OCI-LY7 (cell line): ENCODE results near the gene STAC3. TPM values are rescaled to one million over a fixed set of nuclear protein-coding genes. Genes with fewer than 3 reads are reported as not detected.

Experiments used
- BruUV-seq: library from RNA; stranded (reverse); fragments of 400-500 nt; replicated peaks from 2 replicates; lab custom pipeline; 2021; lab: Mats Ljungman, UMichigan
- CTCF ChIA-PET: fragments of 300-600 bp; sonication (Branson Sonifier 250); formaldehyde crosslinking; loops from one replicate; lab custom pipeline; 2022; ENCODE audit warnings: antibody characterized with exemption; ENCODE audit not compliant: unreplicated experiment; lab: Charles Lee
- POLR2A ChIA-PET: fragments of 300-600 bp; sonication (Branson Sonifier 250); formaldehyde crosslinking; loops from one replicate; lab custom pipeline; 2022; ENCODE audit warnings: antibody characterized with exemption; lab: Charles Lee
- DNase-seq: peaks from one replicate; pipeline ENCODE4 v3.0.0-alpha.2; 2015; ENCODE audit warnings: low spot score
- H2AFZ ChIP-seq: fragments of 200-600 bp; sonication (generic), shearing (Covaris generic); 2 replicates; pipeline ENCODE4 v1.6.1; 2014; ENCODE audit warnings: mild to moderate bottlenecking, antibody characterized with exemption, low read length, moderate library complexity
- H3K27ac ChIP-seq: fragments of 200-600 bp; sonication (generic); 2 replicates; pipeline ENCODE4 v1.5.1; 2014; ENCODE audit warnings: mixed run types, low read depth, mild to moderate bottlenecking, moderate library complexity, low read length, inconsistent platforms; ENCODE audit not compliant: poor library complexity, severe bottlenecking
- H3K36me3 ChIP-seq: fragments of 200-600 bp; sonication (generic); 2 replicates; pipeline ENCODE4 v1.6.1; 2014; ENCODE audit warnings: mild to moderate bottlenecking, antibody characterized with exemption, low read length, moderate library complexity, mixed read lengths; ENCODE audit not compliant: insufficient read depth
- H3K4me1 ChIP-seq: fragments of 200-600 bp; sonication (generic); 2 replicates; pipeline ENCODE4 v1.5.1; 2014; ENCODE audit warnings: mild to moderate bottlenecking, low read length; ENCODE audit not compliant: insufficient read depth, poor library complexity, severe bottlenecking
- H3K4me2 ChIP-seq: fragments of 200-600 bp; sonication (generic); 2 replicates; pipeline ENCODE4 v1.6.1; 2014; ENCODE audit warnings: mild to moderate bottlenecking, low read length
- H3K4me3 ChIP-seq: fragments of 200-600 bp; sonication (generic); 2 replicates; pipeline ENCODE4 v1.5.1; 2014; ENCODE audit warnings: mild to moderate bottlenecking, low read depth, low read length; ENCODE audit not compliant: poor library complexity, severe bottlenecking
- H3K79me2 ChIP-seq: fragments of 200-600 bp; sonication (generic); 2 replicates; pipeline ENCODE4 v1.6.1; 2016; ENCODE audit warnings: low read depth, mild to moderate bottlenecking, low read length, moderate library complexity, mixed read lengths; ENCODE audit not compliant: insufficient read depth
- H3K9me2 ChIP-seq: fragments of 200-600 bp; sonication (generic); 2 replicates; pipeline ENCODE4 v1.6.1; 2016; ENCODE audit warnings: mild to moderate bottlenecking, low read length, mixed read lengths; ENCODE audit not compliant: insufficient read depth
- H3K9me3 ChIP-seq: fragments of 200-600 bp; sonication (generic); 2 replicates; pipeline ENCODE4 v1.6.1; 2014; ENCODE audit warnings: mild to moderate bottlenecking, mixed run types, low read length, mixed read lengths
- H4K20me1 ChIP-seq: fragments of 200-600 bp; sonication (generic); 2 replicates; pipeline ENCODE4 v1.6.1; 2014; ENCODE audit warnings: mild to moderate bottlenecking, antibody characterized with exemption, low read length, moderate library complexity, mixed read lengths; ENCODE audit not compliant: insufficient read depth
- CTCF ChIP-seq: fragments of 200-600 bp; sonication (generic); conservative IDR thresholded peaks from 2 replicates; pipeline ENCODE4 v1.5.1; 2014; ENCODE audit warnings: mild to moderate bottlenecking, antibody characterized with exemption, low read length, moderate library complexity, mixed read lengths
- EZH2phosphoT487 ChIP-seq: fragments of 200-600 bp; sonication (generic); IDR thresholded peaks from 2 replicates; pipeline ENCODE4 v1.6.1; 2018; ENCODE audit warnings: low read depth, borderline replicate concordance, mild to moderate bottlenecking, mixed run types, antibody characterized with exemption, low read length, moderate library complexity, mixed read lengths
- intact Hi-C: fragments of 100-400 bp; cut with micrococcal nuclease; formaldehyde crosslinking; loops from one replicate; pipeline ENCODE4 v1.10.0; 2022; ENCODE audit not compliant: unreplicated experiment
- total RNA-seq, 2 experiments: library from RNA; depleted of rRNA in 1 of 2; stranded (reverse); fragments of >200 nt in 1 of 2; shearing (Covaris generic) in 1 of 2; gene quantifications; 2 replicates each; pipeline ENCODE4 v1.2.3, GENCODE V29; 2014 to 2022

Gene STAC3
- total RNA-seq, 2 experiments from 2014 or later = 1.4 to 6.8 TPM

GRCh38 chr12:57243521-57244311 lies 7.3 kb downstream of the STAC3 start:
- POLR2A ChIA-PET = interaction anchor here (0.6 to 7.3 kb wide), 6 partner anchors 9 to 212 kb away, joined by 3 to 69 read pairs (median 12); partner anchors contain the start of genes INHBE and SHMT2
- H3K9me3 ChIP-seq = no peaks in the 10 kb centered on the region
- peak overlapping the region; percentile 92 for H3K27ac ChIP-seq
- H3K4me1 ChIP-seq = peaks cover 30% of the 10 kb centered on the region
- intact Hi-C loops = loop anchor here (1.0 to 5.0 kb wide), 4 partner anchors 30 to 509 kb away; partner anchors contain the start of genes CDK4 and STAT6
- peak overlapping the region; percentile 74 for H3K4me3 ChIP-seq
- no peaks in the 10 kb centered on the region for H3K9me2 ChIP-seq
- H3K79me2 ChIP-seq = no peaks in the 10 kb centered on the region
- peak overlapping the region; percentile 60; the same call in 1 of the 2 replicates for H2AFZ ChIP-seq
- peak overlapping the region; percentile 99 for H3K4me2 ChIP-seq
- DNase-seq = peak; percentile 87
- BruUV-seq = no TSS peak
- TF ChIP-seq EZH2phosphoT487 = no peak
- peak; percentile 84 for TF ChIP-seq CTCF
- no peaks in the 10 kb centered on the region for H3K36me3 ChIP-seq
- no peaks in the 10 kb centered on the region for H4K20me1 ChIP-seq
- CTCF ChIA-PET = interaction anchor here (0.5 to 4.5 kb wide), 10 partner anchors 14 to 215 kb away, joined by 3 to 32 read pairs (median 3); partner anchors contain the start of genes INHBE and SHMT2

- DNase-seq = peak; percentile 97
- H3K4me3 ChIP-seq = peak overlapping the region; percentile 74
- H2AFZ ChIP-seq = peak overlapping the region; percentile 60; the same call in 1 of the 2 replicates
- peaks cover 39% of the 10 kb centered on the region for H3K4me1 ChIP-seq
- H3K27ac ChIP-seq = peak overlapping the region; percentile 92
- H3K9me2 ChIP-seq = no peaks in the 10 kb centered on the region
- H3K9me3 ChIP-seq = no peaks in the 10 kb centered on the region
- TF ChIP-seq CTCF (peak; percentile 82), EZH2phosphoT487 (no peak)
- POLR2A ChIA-PET = interaction anchor here (0.6 to 7.3 kb wide), 7 partner anchors 9 to 235 kb away, joined by 3 to 69 read pairs (median 4); partner anchors contain the start of genes INHBE and SHMT2
- H3K36me3 ChIP-seq = no peaks in the 10 kb centered on the region
- H3K79me2 ChIP-seq = no peaks in the 10 kb centered on the region
- peak overlapping the region; percentile 99 for H3K4me2 ChIP-seq
- BruUV-seq = no TSS peak
- no peaks in the 10 kb centered on the region for H4K20me1 ChIP-seq
- CTCF ChIA-PET = interaction anchor here (0.7 to 4.5 kb wide), 8 partner anchors 13 to 215 kb away, joined by 3 to 32 read pairs (median 4); partner anchors contain the start of gene SHMT2
- intact Hi-C loops = loop anchor here (1.0 to 5.0 kb wide), 4 partner anchors 30 to 509 kb away; partner anchors contain the start of genes CDK4 and STAT6
Observed at GRCh38 chr12:57242691-57243454, 8.1 kb downstream of the STAC3 start.
